WTC11 (cell line): ENCODE measurements around the gene NAGA. TPM values are rescaled to one million over a fixed set of nuclear protein-coding genes. Genes with fewer than 3 reads are reported as not detected.

Experiments used
- ATAC-seq: fragments of 200-7000 bp; cut with Tn5 transposase; 2 replicates; pipeline ENCODE4 v1.10.0; 2021; ENCODE audit warnings: mild to moderate bottlenecking, moderate library complexity
- CTCF ChIA-PET: fragments of 300-600 bp; sonication (Branson Sonifier 250); formaldehyde crosslinking; loops from one replicate; lab custom pipeline; 2021; ENCODE audit warnings: antibody characterized with exemption; lab: Charles Lee
- POLR2A ChIA-PET: fragments of 350-600 bp; sonication (Branson Sonifier 250); formaldehyde crosslinking; loops from one replicate; lab custom pipeline; 2021; ENCODE audit warnings: antibody characterized with exemption; lab: Charles Lee
- DNase-seq: peaks from one replicate; pipeline ENCODE4 v3.0.0; 2021; ENCODE audit warnings: low spot score
- H3K27ac Mint-ChIP-seq: 2 replicates; pipeline ENCODE4 v1.8.0; 2021; ENCODE audit warnings: mixed read lengths
- H3K27me3 Mint-ChIP-seq: 2 replicates; pipeline ENCODE4 v1.8.0; 2021; ENCODE audit warnings: low read depth, mild to moderate bottlenecking, moderate library complexity, mixed read lengths
- H3K36me3 Mint-ChIP-seq: 2 replicates; pipeline ENCODE4 v1.8.0; 2021; ENCODE audit warnings: mixed read lengths
- H3K4me1 Mint-ChIP-seq: 2 replicates; pipeline ENCODE4 v1.8.0; 2022; ENCODE audit warnings: mixed read lengths
- H3K4me3 Mint-ChIP-seq: 2 replicates; pipeline ENCODE4 v1.8.0; 2021; ENCODE audit warnings: mild to moderate bottlenecking, moderate library complexity, mixed read lengths
- H3K9me3 Mint-ChIP-seq: 2 replicates; pipeline ENCODE4 v1.8.0; 2021; ENCODE audit warnings: mixed read lengths
- AFF4 ChIP-seq: sonication (generic); formaldehyde crosslinking; IDR thresholded peaks from 2 replicates; pipeline ENCODE4 v1.8.1; 2023; ENCODE audit warnings: mild to moderate bottlenecking, missing genetic modification reagents, borderline replicate concordance
- ATF1 ChIP-seq: sonication (generic); formaldehyde crosslinking; IDR thresholded peaks from 2 replicates; pipeline ENCODE4 v1.8.1; 2023; ENCODE audit warnings: mild to moderate bottlenecking, moderate library complexity, missing genetic modification reagents
- CDX4 ChIP-seq: fragments of 250-450 bp; sonication (Bioruptor Pico); IDR thresholded peaks from 2 replicates; pipeline ENCODE4 v1.9.0; 2021; ENCODE audit warnings: moderate library complexity, mild to moderate bottlenecking, inconsistent platforms, borderline replicate concordance
- CREB1 ChIP-seq: sonication (generic); formaldehyde crosslinking; IDR thresholded peaks from 2 replicates; pipeline ENCODE4 v1.8.0; 2023; ENCODE audit warnings: mild to moderate bottlenecking, missing genetic modification reagents
- CREM ChIP-seq: sonication (generic); formaldehyde crosslinking; IDR thresholded peaks from 2 replicates; pipeline ENCODE4 v1.8.1; 2022; ENCODE audit warnings: mild to moderate bottlenecking, missing genetic modification reagents, moderate library complexity
- ESRRA ChIP-seq: sonication (generic); formaldehyde crosslinking; IDR thresholded peaks from 2 replicates; pipeline ENCODE4 v1.8.1; 2022; ENCODE audit warnings: mild to moderate bottlenecking, missing genetic modification reagents, borderline replicate concordance
- FOXK1 ChIP-seq: sonication (generic); formaldehyde crosslinking; IDR thresholded peaks from 2 replicates; pipeline ENCODE4 v1.8.0; 2022; ENCODE audit warnings: mild to moderate bottlenecking, moderate library complexity, missing genetic modification reagents
- FOXP1 ChIP-seq: sonication (generic); formaldehyde crosslinking; IDR thresholded peaks from 2 replicates; pipeline ENCODE4 v1.8.0; 2022; ENCODE audit warnings: missing genetic modification reagents, mild to moderate bottlenecking, moderate library complexity, borderline replicate concordance
- JAZF1 ChIP-seq: fragments of 250-450 bp; sonication (Bioruptor Pico); IDR thresholded peaks from 2 replicates; pipeline ENCODE4 v1.9.0; 2021; ENCODE audit warnings: moderate library complexity, mild to moderate bottlenecking, inconsistent platforms
- NR1H2 ChIP-seq: sonication (generic); formaldehyde crosslinking; IDR thresholded peaks from 2 replicates; pipeline ENCODE4 v1.9.0; 2021; ENCODE audit warnings: mild to moderate bottlenecking, moderate library complexity, missing genetic modification reagents
- NR3C1 ChIP-seq: sonication (generic); formaldehyde crosslinking; conservative IDR thresholded peaks from 2 replicates; pipeline ENCODE4 v1.8.1; 2023; ENCODE audit warnings: low read depth, mild to moderate bottlenecking, missing genetic modification reagents
- OVOL2 ChIP-seq: fragments of 250-450 bp; sonication (Bioruptor Pico); IDR thresholded peaks from 2 replicates; pipeline ENCODE4 v1.9.0; 2021; ENCODE audit warnings: mild to moderate bottlenecking, borderline replicate concordance
- PRDM15 ChIP-seq: sonication (generic); formaldehyde crosslinking; IDR thresholded peaks from 2 replicates; pipeline ENCODE4 v1.8.0; 2022; ENCODE audit warnings: missing genetic modification reagents
- SP1 ChIP-seq: sonication (generic); formaldehyde crosslinking; conservative IDR thresholded peaks from 2 replicates; pipeline ENCODE4 v1.8.1; 2022; ENCODE audit warnings: missing genetic modification reagents
- ZMAT4 ChIP-seq: fragments of 250-450 bp; sonication (Bioruptor Pico); IDR thresholded peaks from 2 replicates; pipeline ENCODE4 v1.9.0; 2021; ENCODE audit warnings: mild to moderate bottlenecking
- ZNF263 ChIP-seq: sonication (generic); formaldehyde crosslinking; IDR thresholded peaks from 2 replicates; pipeline ENCODE4 v1.8.1; 2022; ENCODE audit warnings: low read depth, mild to moderate bottlenecking, moderate library complexity, missing genetic modification reagents
- ZNF532 ChIP-seq: fragments of 250-450 bp; sonication (Bioruptor Pico); IDR thresholded peaks from 2 replicates; pipeline ENCODE4 v1.9.0; 2021; ENCODE audit warnings: mild to moderate bottlenecking, borderline replicate concordance
- total RNA-seq: library from RNA; stranded (reverse); gene quantifications from 3 replicates; pipeline ENCODE4 v1.2.3, GENCODE V29; 2021

Gene NAGA
- total RNA-seq, 1 experiment from 2014 or later: 19.4 TPM

GRCh38 chr22:42067671-42068251, 2.9 kb downstream of the NAGA start:
- POLR2A ChIA-PET: no interaction called here
- ATAC-seq: no peak
- TF ChIP-seq OVOL2 (CRISPR knock-in tag): no peak
- TF ChIP-seq PRDM15 (CRISPR knock-in tag): no peak
- no peak for TF ChIP-seq ZNF263 (CRISPR knock-in tag)
- no peak for TF ChIP-seq CDX4
- no peak for TF ChIP-seq AFF4
- no peak for TF ChIP-seq CREM (CRISPR knock-in tag)
- no peak for TF ChIP-seq ATF1 (CRISPR knock-in tag)
- TF ChIP-seq FOXP1 (CRISPR knock-in tag): no peak
- TF ChIP-seq FOXK1 (CRISPR knock-in tag): no peak
- no peak for TF ChIP-seq JAZF1 (CRISPR knock-in tag)
- no peak for TF ChIP-seq ESRRA
- no peak for TF ChIP-seq ZNF532 (CRISPR knock-in tag)
- TF ChIP-seq CREB1 (CRISPR knock-in tag): no peak
- no peak for TF ChIP-seq NR1H2
- TF ChIP-seq ZMAT4 (CRISPR knock-in tag): no peak
- no peak for TF ChIP-seq NR3C1 (CRISPR knock-in tag)
- no peak for TF ChIP-seq SP1 (CRISPR knock-in tag)
- Mint-ChIP-seq H3K4me1 (peaks cover 49% of the 10 kb centered on the region), H3K36me3 (peaks cover 32% of the 10 kb centered on the region), H3K4me3 (no peak overlapping the region), H3K9me3 (no peaks in the 10 kb centered on the region), H3K27me3 (peaks cover 18% of the 10 kb centered on the region), H3K27ac (no peak overlapping the region)
- DNase-seq: peak; percentile 1
- CTCF ChIA-PET: interaction anchor here (1.0 kb wide), 1 partner anchor 142 kb away, joined by 3 read pairs; no protein-coding TSS in a partner anchor
